Right ventricle myocardium superior (tissue), 1 donor: ENCODE data around the gene ZNF85. TPM values are rescaled to one million over a fixed set of nuclear protein-coding genes. Genes with fewer than 3 reads are reported as not detected.
"Not testable (repeated sequence)": the region's sequence is repeated elsewhere in the genome, so short reads cannot be mapped to it uniquely, and the experiment has no call there.

Experiments used
- ATAC-seq: fragments of 200-7000 bp; cut with Tn5 transposase; one replicate; pipeline ENCODE4 v1.9.1; 2020; ENCODE audit warnings: mild to moderate bottlenecking; ENCODE audit not compliant: poor library complexity
- DNase-seq: peaks from one replicate; pipeline ENCODE4 v3.0.0-alpha.2; 2020
- intact Hi-C: fragments of 100-400 bp; cut with DNase I; formaldehyde crosslinking; loops from one replicate; pipeline ENCODE4 v1.11.2; 2022
- long read RNA-seq: library from polyadenylated mRNA; unstranded; transcript quantifications from one replicate; pipeline ENCODE4 v2.0.0, GENCODE V29; 2021
- total RNA-seq: library from RNA; stranded (reverse); fragmentation: NEBNext Ultra II Directional; extraction: Animal tissue kit (Norgen Biotek cat#: 25700); gene quantifications from one replicate; pipeline ENCODE4 v1.2.1, GENCODE V29; 2021
- donor health status: DM: no; HTN: yes; CAD: no; lungs with severe emphysema.

ZNF85 gene
- total RNA-seq = 2.2 TPM
- long read RNA-seq, partial matches to known transcripts = 0 of 3 reads
- long read RNA-seq, other reads (novel, unspliced or antisense) = 0 of 3 reads

GRCh38 chr19:20923077-20923871 lies at the start of gene ZNF85:
ZNF85 (plus strand) TSS chr19:20923251; CDS start chr19:20923401, 150 bp downstream.
- DNase-seq (peak; percentile 93), ATAC-seq (peak; percentile 100)
- intact Hi-C loops = no loop called here

- DNase-seq (no peak), ATAC-seq (no peak)
- intact Hi-C loops = no loop called here
These were observed 43.5 kb upstream of the ZNF85 start for GRCh38 chr19:20879501-20879900.

- no peak for ATAC-seq
- intact Hi-C loops = no loop called here
- DNase-seq = no peak
These were observed 10.1 kb upstream of the ZNF85 start for GRCh38 chr19:20912973-20913372.

- ATAC-seq (no peak), DNase-seq (no peak)
- intact Hi-C loops = no loop called here
These were observed 2.4 kb downstream of the ZNF85 start for GRCh38 chr19:20925481-20925880.

- ATAC-seq (no peak), DNase-seq (no peak)
- intact Hi-C loops = no loop called here
These were observed 3.7 kb downstream of the ZNF85 start for GRCh38 chr19:20926796-20927195.

- no peak for ATAC-seq
- intact Hi-C loops = no loop called here
- no peak for DNase-seq
These were observed 5.3 kb downstream of the ZNF85 start for GRCh38 chr19:20928371-20928770.

GRCh38 chr19:20936322-20936947 lies 13.4 kb downstream of the ZNF85 start:
- intact Hi-C loops, DNase-seq, ATAC-seq: not testable (repeated sequence)

- ATAC-seq, DNase-seq, intact Hi-C loops: not testable (repeated sequence)
These were observed 29.6 kb downstream of the ZNF85 start for GRCh38 chr19:20952561-20953095.

GRCh38 chr19:20964798-20965197 lies 41.7 kb downstream of the ZNF85 start:
- ATAC-seq (no peak), DNase-seq (no peak)
- intact Hi-C loops = no loop called here

- DNase-seq = no peak
- intact Hi-C loops = no loop called here
- ATAC-seq = no peak
These were observed 45.0 kb downstream of the ZNF85 start for GRCh38 chr19:20968092-20968491.

- ATAC-seq = no peak
- intact Hi-C loops = no loop called here
These were observed 46.4 kb downstream of the ZNF85 start for GRCh38 chr19:20969498-20969897.

GRCh38 chr19:20969898-20970297 lies 46.8 kb downstream of the ZNF85 start:
- DNase-seq = no peak
- no peak for ATAC-seq
- intact Hi-C loops = no loop called here

More at GRCh38 chr19:20969498-20969897, 46.4 kb downstream of the ZNF85 start:
- DNase-seq = no peak

GRCh38 chr19:20992788-20993187 lies 69.7 kb downstream of the ZNF85 start:
- ATAC-seq, intact Hi-C loops, DNase-seq: not testable (repeated sequence)

- intact Hi-C loops = no loop called here
- peak; percentile 100 for ATAC-seq
- DNase-seq = peak; percentile 89
These were observed 76.8 kb downstream of the ZNF85 start for GRCh38 chr19:20999731-21000352.

Other genes with a start within 250 kb of the ZNF85 start
- gene ZNF66, start 146.9 kb upstream of the ZNF85 start, total RNA-seq = 0.62 TPM
- gene ZNF430, start 97.4 kb downstream of the ZNF85 start, total RNA-seq = 3.8 TPM
- 2.2 TPM for gene ZNF714, start 159.0 kb downstream of the ZNF85 start, total RNA-seq
- gene ZNF431, start 218.8 kb downstream of the ZNF85 start, total RNA-seq = 9.9 TPM